KMS-11 (cell line): ENCODE data around the gene PFDN5.

Source experiments
- H2AFZ ChIP-seq: fragments of 200-600 bp; sonication (generic); 2 replicates; pipeline ENCODE4 v1.6.1; 2016; ENCODE audit warnings: antibody characterized with exemption, mixed run types, low read depth
- H3K27ac ChIP-seq: fragments of 200-600 bp; sonication (generic); 2 replicates; pipeline ENCODE4 v1.6.1; 2016; ENCODE audit warnings: mild to moderate bottlenecking, mixed run types
- H3K27me3 ChIP-seq: fragments of 200-600 bp; sonication (generic); 2 replicates; pipeline ENCODE4 v1.6.1; 2017; ENCODE audit warnings: mild to moderate bottlenecking, low read depth, mixed run types, moderate library complexity; ENCODE audit not compliant: insufficient read depth
- H3K36me3 ChIP-seq: fragments of 200-600 bp; sonication (generic); 2 replicates; pipeline ENCODE4 v1.6.1; 2017; ENCODE audit warnings: mild to moderate bottlenecking, mixed run types; ENCODE audit not compliant: insufficient read depth
- H3K4me1 ChIP-seq: fragments of 200-600 bp; sonication (generic); 2 replicates; pipeline ENCODE4 v1.6.1; 2016; ENCODE audit warnings: mild to moderate bottlenecking, low read depth, mixed run types; ENCODE audit not compliant: poor library complexity, severe bottlenecking
- H3K4me2 ChIP-seq: fragments of 200-600 bp; sonication (generic); 2 replicates; pipeline ENCODE4 v1.7.0; 2016; ENCODE audit warnings: mild to moderate bottlenecking, mixed run types
- H3K4me3 ChIP-seq: fragments of 200-600 bp; sonication (generic); IDR thresholded peaks from 2 replicates; pipeline ENCODE4 v1.6.1; 2017; ENCODE audit warnings: low read depth, low read length, mixed read lengths; ENCODE audit not compliant: insufficient read depth
- H3K79me2 ChIP-seq: fragments of 200-600 bp; sonication (generic); 2 replicates; pipeline ENCODE4 v1.6.1; 2016; ENCODE audit warnings: low read depth, mixed run types; ENCODE audit not compliant: insufficient read depth
- H3K9ac ChIP-seq: fragments of 200-600 bp; sonication (generic); 2 replicates; pipeline ENCODE4 v1.6.1; 2016; ENCODE audit warnings: mild to moderate bottlenecking, mixed run types
- H4K20me1 ChIP-seq: fragments of 200-600 bp; sonication (generic); 2 replicates; pipeline ENCODE4 v1.6.1; 2016; ENCODE audit warnings: mild to moderate bottlenecking, mixed run types; ENCODE audit not compliant: insufficient read depth
- TF ChIP-seq, protein P1 (sequence below): fragments of 200-600 bp; sonication (generic); conservative IDR thresholded peaks from 2 replicates; pipeline ENCODE4 v1.6.1; 2017; ENCODE audit warnings: low read depth, mild to moderate bottlenecking, antibody characterized with exemption, low read length, moderate library complexity, mixed read lengths

The PFDN5 gene

DNA sequence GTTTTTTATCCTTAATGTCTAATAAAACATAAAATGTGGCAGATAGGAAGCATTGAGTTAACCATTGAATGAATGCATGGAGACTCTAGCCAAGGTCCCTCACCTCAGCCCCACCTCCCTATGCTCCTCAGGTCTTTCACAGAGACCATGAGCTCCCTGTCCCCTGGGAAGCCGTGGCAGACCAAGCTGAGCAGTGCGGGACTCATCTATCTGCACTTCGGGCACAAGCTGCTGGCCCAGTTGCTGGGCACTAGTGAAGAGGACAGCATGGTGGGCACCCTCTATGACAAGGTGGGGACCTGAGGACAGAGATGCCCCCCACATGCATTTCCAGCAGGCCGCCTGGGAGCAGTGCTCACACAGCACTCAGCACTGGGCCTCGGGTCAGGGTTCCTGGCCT, 7.6 kb downstream of the PFDN5 start:
- no peaks in the 10 kb centered on the region for H3K27me3 ChIP-seq
- H3K4me2 ChIP-seq: no peak overlapping the region; the same call in 1 of the 2 replicates
- H3K4me3 ChIP-seq: no peak overlapping the region
- H3K79me2 ChIP-seq: peaks cover 46% of the 10 kb centered on the region
- no peaks in the 10 kb centered on the region for H4K20me1 ChIP-seq
- H2AFZ ChIP-seq: no peak overlapping the region
- H3K4me1 ChIP-seq: peaks cover 60% of the 10 kb centered on the region
- peaks cover 14% of the 10 kb centered on the region; the same call in 1 of the 2 replicates for H3K36me3 ChIP-seq
- no peak overlapping the region for H3K9ac ChIP-seq
- no peak overlapping the region for H3K27ac ChIP-seq
- TF ChIP-seq, protein P1, sequence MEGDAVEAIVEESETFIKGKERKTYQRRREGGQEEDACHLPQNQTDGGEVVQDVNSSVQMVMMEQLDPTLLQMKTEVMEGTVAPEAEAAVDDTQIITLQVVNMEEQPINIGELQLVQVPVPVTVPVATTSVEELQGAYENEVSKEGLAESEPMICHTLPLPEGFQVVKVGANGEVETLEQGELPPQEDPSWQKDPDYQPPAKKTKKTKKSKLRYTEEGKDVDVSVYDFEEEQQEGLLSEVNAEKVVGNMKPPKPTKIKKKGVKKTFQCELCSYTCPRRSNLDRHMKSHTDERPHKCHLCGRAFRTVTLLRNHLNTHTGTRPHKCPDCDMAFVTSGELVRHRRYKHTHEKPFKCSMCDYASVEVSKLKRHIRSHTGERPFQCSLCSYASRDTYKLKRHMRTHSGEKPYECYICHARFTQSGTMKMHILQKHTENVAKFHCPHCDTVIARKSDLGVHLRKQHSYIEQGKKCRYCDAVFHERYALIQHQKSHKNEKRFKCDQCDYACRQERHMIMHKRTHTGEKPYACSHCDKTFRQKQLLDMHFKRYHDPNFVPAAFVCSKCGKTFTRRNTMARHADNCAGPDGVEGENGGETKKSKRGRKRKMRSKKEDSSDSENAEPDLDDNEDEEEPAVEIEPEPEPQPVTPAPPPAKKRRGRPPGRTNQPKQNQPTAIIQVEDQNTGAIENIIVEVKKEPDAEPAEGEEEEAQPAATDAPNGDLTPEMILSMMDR: no peak

DNA sequence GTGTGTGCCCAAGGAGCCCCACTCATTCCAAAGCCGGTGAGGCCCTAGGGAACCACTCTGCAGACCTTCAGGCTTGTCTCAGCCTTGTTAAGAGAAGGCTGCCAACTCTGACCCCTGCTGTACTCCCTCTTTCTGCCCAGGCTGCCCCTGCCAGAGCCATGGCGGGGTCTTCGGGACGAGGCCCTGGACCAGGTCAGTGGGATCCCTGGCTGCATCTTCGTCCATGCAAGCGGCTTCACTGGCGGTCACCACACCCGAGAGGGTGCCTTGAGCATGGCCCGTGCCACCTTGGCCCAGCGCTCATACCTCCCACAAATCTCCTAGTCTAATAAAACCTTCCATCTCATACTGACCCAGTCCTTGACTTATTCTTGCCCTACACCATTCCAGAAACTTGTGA, 11.5 kb downstream of the PFDN5 start:
- Histone ChIP-seq H3K4me2 (peak overlapping the region; percentile 81; the same call in 1 of the 2 replicates), H4K20me1 (no peaks in the 10 kb centered on the region), H2AFZ (no peak overlapping the region), H3K79me2 (peaks cover 24% of the 10 kb centered on the region; the same call in 1 of the 2 replicates), H3K36me3 (peaks cover 6% of the 10 kb centered on the region; the same call in 1 of the 2 replicates), H3K4me1 (peaks cover 51% of the 10 kb centered on the region), H3K27ac (peak overlapping the region; percentile 63; the same call in 1 of the 2 replicates), H3K9ac (no peak overlapping the region), H3K27me3 (no peaks in the 10 kb centered on the region), H3K4me3 (no peak overlapping the region)
- TF ChIP-seq, protein P1: no peak

DNA sequence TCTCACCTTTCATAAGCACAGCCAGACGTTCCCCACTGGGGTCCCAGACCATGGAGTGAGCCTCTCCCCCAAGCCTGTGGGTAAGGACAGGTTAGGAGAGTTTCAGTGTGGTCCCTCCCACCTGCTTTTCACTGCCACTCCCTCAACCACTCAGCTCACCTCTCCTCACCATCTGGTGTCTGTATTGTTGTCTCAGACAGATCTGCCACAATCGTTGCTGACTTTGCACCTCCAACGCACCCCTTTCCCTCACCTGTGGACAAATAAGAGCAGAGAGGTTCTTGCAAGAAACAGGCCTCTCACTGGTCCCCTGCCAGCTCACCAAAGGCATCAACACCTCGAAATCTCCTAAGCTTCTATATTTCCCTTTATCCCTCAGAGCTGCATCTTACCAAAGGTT, 12.9 kb downstream of the PFDN5 start:
- Histone ChIP-seq H3K36me3 (peaks cover 6% of the 10 kb centered on the region; the same call in 1 of the 2 replicates), H3K27me3 (no peaks in the 10 kb centered on the region), H3K4me3 (no peak overlapping the region), H3K4me1 (peaks cover 37% of the 10 kb centered on the region), H3K79me2 (peaks cover 10% of the 10 kb centered on the region; the same call in 1 of the 2 replicates), H3K27ac (peak overlapping the region; percentile 63), H4K20me1 (no peaks in the 10 kb centered on the region), H2AFZ (no peak overlapping the region), H3K9ac (peak overlapping the region; percentile 4; the same call in 1 of the 2 replicates), H3K4me2 (peak overlapping the region; percentile 81)
- TF ChIP-seq, protein P1: no peak

DNA sequence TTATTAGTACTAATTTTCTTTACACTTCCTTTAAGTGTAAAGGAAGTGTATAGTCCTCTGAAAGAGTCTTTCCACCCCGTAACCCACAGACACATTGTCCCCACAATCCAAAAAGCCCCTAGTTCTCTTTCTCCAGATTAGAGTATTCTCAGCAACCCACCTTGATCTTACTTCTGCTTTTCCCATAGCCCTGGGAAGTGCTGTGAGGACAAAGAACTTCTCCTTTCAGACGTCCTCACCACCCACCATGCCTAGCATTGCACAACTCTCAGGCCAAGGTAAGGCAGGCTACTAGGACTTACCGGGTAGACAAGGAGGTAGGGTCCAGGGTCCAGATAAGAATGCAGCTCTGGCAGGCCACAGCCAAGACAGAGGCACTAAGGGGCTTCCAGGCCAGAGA, 18.7 kb downstream of the PFDN5 start:
- peaks cover 4% of the 10 kb centered on the region; the same call in 1 of the 2 replicates for H3K36me3 ChIP-seq
- H3K4me1 ChIP-seq: peaks cover 12% of the 10 kb centered on the region
- H3K79me2 ChIP-seq: no peaks in the 10 kb centered on the region
- H4K20me1 ChIP-seq: no peaks in the 10 kb centered on the region
- TF ChIP-seq, protein P1: no peak
- H3K27ac ChIP-seq: no peak overlapping the region
- no peak overlapping the region for H2AFZ ChIP-seq
- H3K4me2 ChIP-seq: no peak overlapping the region
- no peak overlapping the region for H3K4me3 ChIP-seq
- H3K27me3 ChIP-seq: no peaks in the 10 kb centered on the region
- no peak overlapping the region for H3K9ac ChIP-seq
